Measurements from ENCODE around the gene CDC20.

Gene CDC20

DNA sequence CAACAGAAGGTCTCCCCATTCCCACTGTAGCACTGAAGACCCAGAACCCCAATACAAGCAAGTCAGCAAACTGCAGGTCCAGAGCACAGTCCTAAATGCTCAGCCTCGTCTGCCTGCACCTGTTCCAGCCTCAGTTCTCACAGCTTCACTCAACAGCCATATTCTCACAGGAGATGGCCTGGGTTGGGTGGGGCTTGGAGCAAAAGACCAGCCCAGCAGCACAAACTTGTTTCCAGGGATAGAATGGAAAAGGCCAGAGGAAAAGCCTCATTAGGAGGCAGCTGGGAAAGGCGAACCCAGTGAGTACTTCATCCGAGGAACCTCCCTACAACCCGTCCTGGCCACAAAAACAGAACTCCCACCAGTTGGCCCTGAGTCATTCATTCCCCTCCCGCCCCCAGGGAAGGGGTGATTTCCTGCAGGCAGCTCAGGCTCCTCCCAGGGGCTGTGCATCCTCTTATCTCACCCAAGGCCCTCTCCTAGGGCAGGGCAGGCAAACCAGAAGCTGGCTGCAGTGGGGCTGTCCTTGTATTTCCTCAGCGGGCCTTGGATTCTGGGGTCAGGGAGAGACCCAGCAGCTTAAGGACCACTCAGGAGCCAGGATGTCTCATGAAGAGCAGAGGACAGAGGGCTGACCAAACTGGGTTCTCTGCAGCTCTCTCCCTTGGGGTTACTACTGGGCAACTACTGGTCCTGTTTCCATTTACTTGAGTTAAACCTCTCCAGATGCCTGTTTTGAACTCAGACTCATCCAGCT is 28.6 kb upstream of the CDC20 start:
- peak; percentile 44 to 67 for DNase-seq (ENCODE audit: low read depth in 2 of 2)

DNA sequence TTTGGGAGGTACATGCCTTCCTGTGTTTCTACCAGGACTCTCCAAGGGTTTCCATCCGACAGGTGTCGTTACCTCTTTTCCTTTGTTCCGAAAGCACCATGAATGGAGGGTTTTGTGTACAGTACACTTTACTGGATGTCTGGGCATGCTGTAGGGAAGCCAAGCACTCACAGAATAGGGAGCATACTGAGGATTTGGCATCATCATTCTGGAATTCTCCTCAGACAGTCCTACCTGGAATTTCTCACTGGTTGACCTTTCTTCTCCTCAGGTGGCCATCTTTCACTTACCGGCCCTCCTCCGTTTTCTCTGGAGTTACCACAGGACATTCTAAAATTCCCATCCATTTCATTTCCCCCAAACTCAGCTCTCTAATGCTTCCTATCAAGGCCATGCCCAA is 27.1 kb upstream of the CDC20 start:
- no peak for DNase-seq (ENCODE audit: low read depth in 2 of 2)

DNA sequence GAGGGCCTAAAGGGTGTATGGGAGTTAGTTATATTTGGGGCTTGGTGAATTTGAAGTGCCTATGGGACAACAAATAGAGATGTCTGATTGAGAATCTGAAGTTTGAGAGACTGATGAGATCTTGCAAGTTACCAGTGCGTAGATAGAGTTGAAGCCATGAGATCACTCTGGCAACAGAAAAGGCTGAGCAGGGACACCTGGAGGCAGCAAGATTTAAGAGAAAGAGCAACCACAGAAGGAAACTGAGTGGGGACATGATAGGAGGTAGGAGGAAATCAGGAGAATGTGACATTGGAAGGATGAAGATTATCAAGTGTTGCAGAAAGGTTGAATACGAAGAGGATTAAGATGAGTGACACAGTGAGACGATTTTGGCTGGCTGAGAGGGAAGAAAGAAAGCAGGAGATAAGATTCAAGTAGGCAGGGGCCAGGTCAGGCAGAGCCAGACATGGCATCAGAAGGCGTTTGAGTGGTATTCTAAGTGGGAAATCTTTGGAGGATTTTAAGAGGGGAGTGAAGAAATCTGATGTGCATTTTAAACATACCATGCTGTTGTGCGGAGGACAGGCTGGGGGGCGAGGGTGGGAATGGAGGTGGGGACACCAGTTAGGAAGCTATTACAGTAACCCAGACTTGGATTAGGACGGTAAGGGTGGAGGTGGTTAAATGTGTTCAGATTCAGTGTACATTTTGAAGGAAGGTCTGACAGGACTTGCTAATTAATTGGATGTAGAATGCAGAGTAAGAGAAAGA is 24.2 kb upstream of the CDC20 start:
- no peak for DNase-seq (ENCODE audit: low read depth in 2 of 2)

- DNase-seq (ENCODE audit: low read depth in 2 of 2): no peak
Measured at GRCh38 chr1:43337588-43337987, 21.2 kb upstream of the CDC20 start, which contains the start of gene MPL. Gene MPL, plus strand, starts transcription at chr1:43337818. Its CDS starts 31 bp downstream, at chr1:43337849.

DNA sequence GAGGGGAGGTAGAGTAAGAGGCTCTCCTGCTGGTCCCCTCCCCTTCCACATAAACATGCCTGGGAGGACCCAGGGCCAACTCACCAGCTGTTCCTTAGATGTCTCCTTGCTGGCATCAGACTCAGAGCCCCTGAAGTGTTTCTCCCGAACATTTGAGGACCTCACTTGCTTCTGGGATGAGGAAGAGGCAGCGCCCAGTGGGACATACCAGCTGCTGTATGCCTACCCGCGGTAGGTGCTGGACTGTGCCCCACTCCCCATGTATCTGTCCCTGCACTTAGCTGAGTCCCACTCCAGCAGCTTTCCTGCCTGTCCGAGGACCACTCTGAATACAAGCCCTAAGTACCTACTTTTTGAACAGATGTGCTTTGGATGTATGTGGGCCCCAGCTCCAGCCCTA is 20.8 kb upstream of the CDC20 start:
- DNase-seq (ENCODE audit: low read depth in 2 of 2): no peak

GRCh38 chr1:43339584-43340232 is 19.1 kb upstream of the CDC20 start:
- DNase-seq (ENCODE audit: low read depth in 2 of 2): no peak

DNA sequence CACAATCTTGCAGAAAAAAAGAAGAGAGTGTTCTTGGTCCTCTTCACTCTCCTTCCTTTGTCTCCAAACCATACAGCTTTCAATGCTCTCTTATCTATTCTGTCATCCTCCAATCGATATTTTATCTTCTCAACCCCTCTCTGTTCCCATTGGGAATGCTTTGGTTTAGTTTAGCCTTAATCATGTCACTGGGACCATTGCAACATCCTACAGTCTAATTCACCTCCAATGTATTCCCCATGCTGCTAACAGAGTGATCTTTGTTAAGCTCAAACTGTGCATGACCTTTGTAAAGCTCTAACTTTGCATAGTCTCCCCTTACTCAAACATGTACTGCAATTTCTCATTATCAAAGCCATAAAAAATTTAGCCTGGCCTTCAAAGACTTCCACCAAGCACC is 18.2 kb upstream of the CDC20 start:
- no peak for DNase-seq (ENCODE audit: low read depth in 2 of 2)

GRCh38 chr1:43344267-43344850 is 14.4 kb upstream of the CDC20 start:
- DNase-seq (ENCODE audit: low read depth in 2 of 2): no peak

DNA sequence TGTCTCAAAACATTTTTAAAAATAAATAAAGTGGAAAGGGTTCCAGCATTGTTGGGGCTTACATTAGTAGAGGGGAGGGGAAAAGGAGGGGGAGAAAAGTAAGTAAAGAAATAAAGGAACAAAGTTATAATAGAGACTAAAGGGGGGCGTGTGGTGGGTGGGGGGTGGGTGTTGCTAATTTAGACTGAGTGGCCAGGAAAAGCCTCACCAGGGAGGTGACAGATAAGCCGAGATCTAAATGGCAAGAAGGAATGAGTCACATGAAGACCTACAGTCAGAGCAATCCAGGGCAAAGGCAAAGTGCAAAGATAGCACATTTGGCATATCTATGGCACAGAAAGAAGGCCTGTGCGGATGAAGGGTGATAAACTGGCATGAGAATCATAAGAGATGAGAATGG is 13.7 kb upstream of the CDC20 start:
- no peak for DNase-seq (ENCODE audit: low read depth in 2 of 2)

DNA sequence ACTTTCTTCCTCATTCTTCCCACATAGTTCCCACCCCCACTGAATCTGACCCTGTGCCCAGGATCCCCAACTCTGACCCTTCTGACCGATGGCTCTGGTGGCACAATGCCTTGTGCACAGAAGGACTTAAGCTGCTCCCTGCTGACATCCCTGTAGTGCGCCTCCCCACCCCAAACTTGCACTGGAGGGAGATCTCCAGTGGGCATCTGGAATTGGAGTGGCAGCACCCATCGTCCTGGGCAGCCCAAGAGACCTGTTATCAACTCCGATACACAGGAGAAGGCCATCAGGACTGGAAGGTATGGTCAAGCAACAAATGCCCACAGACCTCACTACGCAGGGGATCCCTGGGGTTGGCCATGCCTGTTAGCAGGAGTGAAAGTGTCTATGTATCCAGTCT is 12.1 kb upstream of the CDC20 start:
- no peak for DNase-seq (ENCODE audit: low read depth in 2 of 2)

DNA sequence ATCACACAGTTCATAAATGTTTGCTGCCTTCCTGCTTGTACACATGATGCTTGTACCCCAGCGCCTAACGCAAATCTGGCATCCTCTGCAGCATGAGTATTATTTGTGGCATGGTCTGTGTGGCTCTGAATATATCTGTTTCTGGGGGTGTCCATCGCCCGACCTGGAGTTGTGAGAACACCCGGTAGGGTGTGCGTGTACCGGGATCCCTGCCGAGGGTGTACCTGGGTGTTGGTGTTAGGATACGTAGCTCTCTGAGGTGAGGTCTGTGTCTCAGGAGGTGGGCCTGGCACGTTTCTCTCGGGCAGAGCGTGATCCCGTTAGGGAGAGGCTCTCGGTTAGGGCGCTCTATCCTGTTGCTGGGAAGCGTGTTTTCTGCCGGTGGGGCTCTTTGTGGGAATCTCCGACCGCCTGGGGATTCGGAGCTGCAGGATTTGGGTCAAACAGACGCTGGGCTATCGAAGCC is 10.4 kb upstream of the CDC20 start:
- DNase-seq (ENCODE audit: low read depth in 2 of 2): no peak

- peak in 1 of 2 donors; percentile 44 for DNase-seq (ENCODE audit: low read depth in 2 of 2)
Measured at GRCh38 chr1:43348809-43349593, 9.8 kb upstream of the CDC20 start.

DNA sequence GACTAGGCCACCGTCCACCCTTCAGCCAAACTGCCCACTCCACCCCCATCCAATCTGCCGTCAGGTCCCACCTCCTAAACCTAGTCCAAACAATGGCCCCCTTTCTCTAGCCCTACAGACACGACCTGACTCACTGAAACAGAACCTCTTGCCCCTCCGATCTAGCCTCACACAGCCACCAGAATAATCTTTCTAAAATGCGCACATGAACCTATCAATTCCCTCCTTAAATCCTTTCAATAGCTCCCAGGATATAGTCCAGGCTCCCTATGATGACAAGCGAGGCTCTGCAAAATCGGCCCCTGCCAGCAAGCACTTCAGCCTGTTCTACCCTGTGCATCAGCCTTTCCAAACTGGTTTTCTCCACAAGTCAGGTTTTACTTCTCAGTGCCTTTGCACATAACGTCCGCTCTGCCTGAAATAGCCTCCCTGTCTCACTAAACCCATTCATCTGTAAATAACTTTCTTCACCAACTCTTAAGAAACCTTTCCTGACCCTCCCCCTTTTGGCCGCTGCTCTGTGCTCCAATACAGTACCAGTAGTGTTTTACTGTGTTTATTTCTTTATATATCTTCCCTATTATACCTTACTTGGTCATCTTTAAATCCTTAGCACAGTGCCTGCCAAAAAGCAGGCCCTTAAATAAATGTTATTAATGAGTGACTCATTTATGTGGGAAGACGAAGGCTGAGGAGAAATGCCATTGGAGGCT is 9.0 kb upstream of the CDC20 start:
- DNase-seq (ENCODE audit: low read depth in 2 of 2): no peak

DNA sequence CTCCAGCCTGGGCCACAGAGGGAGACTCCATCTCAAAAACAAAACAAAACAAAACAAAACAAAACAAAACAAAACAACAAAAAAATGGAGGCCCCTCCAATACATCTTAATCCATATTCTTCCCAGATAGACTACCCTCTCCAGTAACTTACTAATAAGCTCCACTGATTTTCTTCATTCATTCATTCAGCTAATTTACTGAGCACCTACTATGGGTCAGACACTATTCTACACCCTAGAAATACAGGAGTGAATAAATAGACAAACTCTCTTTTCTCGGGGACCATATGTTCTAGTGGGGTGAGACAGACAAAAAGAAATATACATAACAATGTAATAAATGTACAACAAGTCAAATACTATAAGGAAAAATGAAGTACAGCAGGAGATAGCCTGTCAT is 7.8 kb upstream of the CDC20 start:
- no peak for DNase-seq (ENCODE audit: low read depth in 2 of 2)

GRCh38 chr1:43351421-43352350 is 7.1 kb upstream of the CDC20 start:
- no peak for DNase-seq (ENCODE audit: low read depth in 2 of 2)

- DNase-seq (ENCODE audit: low read depth in 2 of 2): no peak
Measured at GRCh38 chr1:43352351-43352705, 6.5 kb upstream of the CDC20 start.

GRCh38 chr1:43352881-43353280 is 5.9 kb upstream of the CDC20 start:
- DNase-seq (ENCODE audit: low read depth in 2 of 2): no peak

DNA sequence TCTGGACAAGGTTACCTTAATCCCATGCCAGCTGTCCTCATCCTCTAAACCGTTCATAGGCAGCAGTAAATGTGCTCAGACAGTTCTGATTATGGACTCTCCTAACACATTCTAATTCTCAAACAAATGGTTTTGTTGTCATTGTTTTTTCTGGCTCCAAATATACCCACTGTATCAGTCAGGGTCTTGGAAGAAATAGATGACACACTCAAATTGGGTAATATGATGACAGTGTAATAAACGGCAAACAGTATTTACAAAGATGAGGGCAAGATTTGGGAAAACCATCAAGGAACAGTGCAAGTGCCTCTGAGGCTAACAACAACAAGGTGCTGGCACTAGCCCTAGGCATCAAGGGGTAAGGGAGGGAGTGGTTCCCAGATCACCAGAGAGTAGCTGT is 4.3 kb upstream of the CDC20 start:
- no peak for DNase-seq (ENCODE audit: low read depth in 2 of 2)

GRCh38 chr1:43354936-43355335 is 3.8 kb upstream of the CDC20 start:
- DNase-seq (ENCODE audit: low read depth in 2 of 2): no peak

- DNase-seq (ENCODE audit: low read depth in 2 of 2): no peak
Measured at GRCh38 chr1:43357251-43357650, 1.5 kb upstream of the CDC20 start.

Data from stimulated activated CD8-positive, alpha-beta memory T cell treated with anti-CD3 and anti-CD28 coated beads, Interleukin-2, amount 100 ng/mL, for 48 hours (primary cell).